ENCODE measurements around the gene VSIG10L2.
"Not testable (repeated sequence)": the region's sequence is repeated elsewhere in the genome, so short reads cannot be mapped to it uniquely, and the experiment has no call there.

The VSIG10L2 gene

DNA sequence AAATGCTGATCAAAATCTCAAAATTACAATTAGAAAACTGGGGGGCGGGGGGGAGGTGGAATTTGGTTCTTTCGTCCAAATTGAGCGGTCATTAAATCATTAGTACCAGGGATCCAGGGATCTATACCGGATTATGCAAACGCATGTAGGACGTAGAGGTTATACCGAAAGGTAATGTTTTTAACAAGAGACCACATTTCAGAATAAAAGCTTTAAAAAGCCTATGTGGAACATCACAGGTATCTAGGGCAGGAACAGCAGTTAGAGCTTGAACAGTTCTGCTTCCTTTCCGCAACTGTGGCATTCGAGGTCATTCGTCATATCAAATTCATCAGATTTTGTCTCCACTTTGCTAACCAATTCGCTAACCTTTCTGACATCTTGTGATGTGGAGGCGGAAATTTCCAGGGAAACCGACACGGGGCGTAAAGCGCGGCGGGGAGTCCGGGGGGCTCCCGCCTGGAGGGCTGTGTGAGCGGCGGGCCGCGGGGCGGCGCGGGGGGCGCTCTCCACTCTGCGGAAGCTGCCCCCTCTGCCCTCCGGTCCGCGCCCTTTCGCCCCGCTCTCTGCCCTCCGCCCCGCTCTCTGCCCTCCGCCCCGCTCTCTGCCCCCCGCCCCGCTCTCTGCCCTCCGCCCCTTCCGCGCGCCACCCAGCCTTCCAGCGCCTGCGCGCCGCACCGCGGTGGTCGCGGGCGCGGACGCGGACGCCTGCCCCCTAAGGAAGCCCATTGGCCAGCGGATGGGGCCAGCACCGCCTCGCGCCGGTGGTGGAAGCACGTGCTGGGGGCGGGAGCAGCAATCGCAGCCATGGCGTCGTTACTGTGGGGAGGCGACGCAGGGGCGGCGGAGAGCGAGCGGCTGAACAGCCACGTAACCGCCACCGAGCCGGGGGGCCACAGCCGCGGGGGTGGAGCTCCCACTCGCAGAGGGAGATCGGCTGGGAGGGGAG lies 41.9 kb upstream of the VSIG10L2 start, which contains the start of gene DDX25:
TSS of gene DDX25 (plus strand) at position 798 of the 949 bp plus-strand sequence. CDS start at position 808, 10 bp downstream.
- no peaks in the 10 kb centered on the region for H3K36me3 ChIP-seq (ENCODE audit: insufficient read depth)
- no peak within 1 kb of the TSS for H2AFZ ChIP-seq (ENCODE audit: low read depth)
- peak within 1 kb of the TSS; percentile 66; the same call in 1 of the 2 replicates for H3K4me2 ChIP-seq
- H3K27me3 ChIP-seq (ENCODE audit: insufficient read depth, low read depth), result no peaks in the 10 kb centered on the region
- H3K27ac ChIP-seq, result no peak within 1 kb of the TSS
- no peaks in the 10 kb centered on the region for H4K20me1 ChIP-seq (ENCODE audit: insufficient read depth)
- no peak within 1 kb of the TSS for H3K9ac ChIP-seq
- H3K4me1 ChIP-seq (ENCODE audit: low read depth, poor library complexity, severe bottlenecking), result no peaks in the 10 kb centered on the region
- no peak within 1 kb of the TSS for H3K4me3 ChIP-seq (IDR thresholded peaks at IDR 0.05; ENCODE audit: insufficient read depth, low read depth, low read length)
- H3K79me2 ChIP-seq (ENCODE audit: insufficient read depth, low read depth), result peaks cover 6% of the 10 kb centered on the region; the same call in 1 of the 2 replicates
- TF ChIP-seq, protein P1, sequence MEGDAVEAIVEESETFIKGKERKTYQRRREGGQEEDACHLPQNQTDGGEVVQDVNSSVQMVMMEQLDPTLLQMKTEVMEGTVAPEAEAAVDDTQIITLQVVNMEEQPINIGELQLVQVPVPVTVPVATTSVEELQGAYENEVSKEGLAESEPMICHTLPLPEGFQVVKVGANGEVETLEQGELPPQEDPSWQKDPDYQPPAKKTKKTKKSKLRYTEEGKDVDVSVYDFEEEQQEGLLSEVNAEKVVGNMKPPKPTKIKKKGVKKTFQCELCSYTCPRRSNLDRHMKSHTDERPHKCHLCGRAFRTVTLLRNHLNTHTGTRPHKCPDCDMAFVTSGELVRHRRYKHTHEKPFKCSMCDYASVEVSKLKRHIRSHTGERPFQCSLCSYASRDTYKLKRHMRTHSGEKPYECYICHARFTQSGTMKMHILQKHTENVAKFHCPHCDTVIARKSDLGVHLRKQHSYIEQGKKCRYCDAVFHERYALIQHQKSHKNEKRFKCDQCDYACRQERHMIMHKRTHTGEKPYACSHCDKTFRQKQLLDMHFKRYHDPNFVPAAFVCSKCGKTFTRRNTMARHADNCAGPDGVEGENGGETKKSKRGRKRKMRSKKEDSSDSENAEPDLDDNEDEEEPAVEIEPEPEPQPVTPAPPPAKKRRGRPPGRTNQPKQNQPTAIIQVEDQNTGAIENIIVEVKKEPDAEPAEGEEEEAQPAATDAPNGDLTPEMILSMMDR (conservative IDR thresholded peaks at IDR 0.05; ENCODE audit: low read depth, low read length), result no peak

DNA sequence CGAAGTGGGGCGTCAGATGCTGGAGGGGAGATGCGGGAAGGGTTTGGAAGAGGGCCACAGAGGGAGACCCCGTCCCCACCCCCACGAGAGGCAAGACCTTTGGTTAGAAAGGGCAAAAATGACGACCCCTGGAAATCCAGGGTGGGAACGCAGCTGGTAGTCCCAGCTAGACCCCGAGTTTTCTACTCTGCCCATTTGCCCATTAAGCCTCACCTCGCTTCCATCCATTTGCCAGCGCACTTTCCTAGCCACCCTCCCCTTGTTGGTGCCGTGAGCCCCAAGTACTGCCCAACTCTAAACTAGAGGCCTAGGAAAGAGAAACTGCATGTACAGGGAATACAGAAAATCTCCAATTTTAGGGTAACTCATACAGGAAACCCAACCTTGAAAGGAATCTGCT lies 41.2 kb upstream of the VSIG10L2 start:
- Histone ChIP-seq H2AFZ (ENCODE audit: low read depth) (no peak overlapping the region), H3K79me2 (ENCODE audit: insufficient read depth, low read depth) (peaks cover 6% of the 10 kb centered on the region; the same call in 1 of the 2 replicates), H3K4me1 (ENCODE audit: low read depth, poor library complexity, severe bottlenecking) (no peaks in the 10 kb centered on the region), H4K20me1 (ENCODE audit: insufficient read depth) (no peaks in the 10 kb centered on the region), H3K27ac (no peak overlapping the region), H3K4me2 (no peak overlapping the region), H3K9ac (no peak overlapping the region), H3K27me3 (ENCODE audit: insufficient read depth, low read depth) (no peaks in the 10 kb centered on the region), H3K36me3 (ENCODE audit: insufficient read depth) (no peaks in the 10 kb centered on the region), H3K4me3 (IDR thresholded peaks at IDR 0.05; ENCODE audit: insufficient read depth, low read depth, low read length) (no peak overlapping the region)
- TF ChIP-seq, protein P1 (conservative IDR thresholded peaks at IDR 0.05; ENCODE audit: low read depth, low read length), result no peak

DNA sequence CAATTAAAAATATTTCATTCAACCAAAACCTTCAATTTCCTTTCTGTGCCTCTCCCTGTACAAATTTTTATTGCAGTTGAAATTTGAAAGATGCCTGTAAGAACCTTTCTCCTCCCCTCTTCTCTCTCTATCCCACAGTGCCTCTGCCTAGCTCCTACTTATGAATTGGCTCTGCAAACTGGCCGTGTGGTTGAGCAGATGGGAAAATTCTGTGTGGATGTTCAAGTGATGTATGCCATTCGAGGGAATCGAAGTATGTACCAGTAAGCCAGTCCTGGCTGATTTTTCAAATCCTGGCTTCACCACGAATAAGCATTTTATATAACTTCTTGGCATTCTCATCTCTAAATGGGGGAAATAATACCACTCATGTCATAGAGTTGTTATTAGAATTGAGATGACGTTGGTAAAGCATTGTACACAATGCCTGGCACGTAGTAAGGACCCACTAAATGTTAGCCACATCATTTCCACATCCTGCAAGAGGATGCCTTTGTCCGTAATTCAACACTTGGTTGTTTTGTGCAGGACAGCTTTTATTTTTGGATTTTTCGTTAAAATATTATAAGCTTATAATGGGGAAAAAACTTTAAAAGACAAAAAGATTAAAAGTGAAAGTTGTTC lies 35.5 kb upstream of the VSIG10L2 start:
- no peak overlapping the region for H3K4me3 ChIP-seq (IDR thresholded peaks at IDR 0.05; ENCODE audit: insufficient read depth, low read depth, low read length)
- H3K36me3 ChIP-seq (ENCODE audit: insufficient read depth), result no peaks in the 10 kb centered on the region
- no peaks in the 10 kb centered on the region for H4K20me1 ChIP-seq (ENCODE audit: insufficient read depth)
- H3K79me2 ChIP-seq (ENCODE audit: insufficient read depth, low read depth), result no peaks in the 10 kb centered on the region
- no peak overlapping the region for H3K4me2 ChIP-seq
- H3K27me3 ChIP-seq (ENCODE audit: insufficient read depth, low read depth), result no peaks in the 10 kb centered on the region
- H3K9ac ChIP-seq, result no peak overlapping the region
- no peak overlapping the region for H3K27ac ChIP-seq
- TF ChIP-seq, protein P1 (conservative IDR thresholded peaks at IDR 0.05; ENCODE audit: low read depth, low read length), result no peak
- H2AFZ ChIP-seq (ENCODE audit: low read depth), result no peak overlapping the region
- H3K4me1 ChIP-seq (ENCODE audit: low read depth, poor library complexity, severe bottlenecking), result no peaks in the 10 kb centered on the region

DNA sequence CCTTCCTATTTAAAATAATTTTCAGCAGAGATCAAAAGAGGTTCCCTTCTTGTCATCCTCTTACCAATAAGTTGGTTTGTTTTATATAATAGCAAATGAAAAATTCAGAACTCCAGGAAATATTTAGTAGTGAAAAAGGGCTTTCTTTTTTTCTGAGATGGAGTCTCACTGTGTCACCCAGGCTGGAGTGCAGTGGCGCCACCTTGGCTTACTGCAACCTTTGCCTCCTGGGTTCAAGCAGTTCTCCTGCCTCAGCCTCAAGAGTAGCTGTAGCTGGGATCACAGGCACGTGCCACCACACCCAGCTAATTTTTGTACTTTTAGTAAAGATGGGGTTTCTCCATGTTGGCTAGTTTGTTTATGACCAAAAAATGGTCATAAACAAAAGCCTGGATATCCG lies 31.2 kb upstream of the VSIG10L2 start:
- not testable (repeated sequence) for H3K4me3 ChIP-seq (IDR thresholded peaks at IDR 0.05; ENCODE audit: insufficient read depth, low read depth, low read length); H3K36me3 ChIP-seq (ENCODE audit: insufficient read depth); H4K20me1 ChIP-seq (ENCODE audit: insufficient read depth); H3K4me2 ChIP-seq; H3K79me2 ChIP-seq (ENCODE audit: insufficient read depth, low read depth); H3K9ac ChIP-seq; H3K4me1 ChIP-seq (ENCODE audit: low read depth, poor library complexity, severe bottlenecking); H2AFZ ChIP-seq (ENCODE audit: low read depth); H3K27me3 ChIP-seq (ENCODE audit: insufficient read depth, low read depth); H3K27ac ChIP-seq
